NCI-H187 treated with DMSO at 0.1 percent for 48 hours (cell line): ENCODE data around the gene COX11.

Source experiments
- DNase-seq: peaks from one replicate; lab custom pipeline; 2025; lab: John Stamatoyannopoulos, UW

The COX11 gene, protein sequence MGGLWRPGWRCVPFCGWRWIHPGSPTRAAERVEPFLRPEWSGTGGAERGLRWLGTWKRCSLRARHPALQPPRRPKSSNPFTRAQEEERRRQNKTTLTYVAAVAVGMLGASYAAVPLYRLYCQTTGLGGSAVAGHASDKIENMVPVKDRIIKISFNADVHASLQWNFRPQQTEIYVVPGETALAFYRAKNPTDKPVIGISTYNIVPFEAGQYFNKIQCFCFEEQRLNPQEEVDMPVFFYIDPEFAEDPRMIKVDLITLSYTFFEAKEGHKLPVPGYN

GRCh38 chr17:54968262-54968987, at the start of gene COX11, which contains the start of gene STXBP4:
TSS of gene COX11 (minus strand) at chr17:54968654. CDS start at chr17:54968646, 8 bp downstream.
TSS of gene STXBP4 (plus strand) at chr17:54968765. CDS start at chr17:54986220, 17,455 bp downstream.
- peak; percentile 84 for DNase-seq

DNA sequence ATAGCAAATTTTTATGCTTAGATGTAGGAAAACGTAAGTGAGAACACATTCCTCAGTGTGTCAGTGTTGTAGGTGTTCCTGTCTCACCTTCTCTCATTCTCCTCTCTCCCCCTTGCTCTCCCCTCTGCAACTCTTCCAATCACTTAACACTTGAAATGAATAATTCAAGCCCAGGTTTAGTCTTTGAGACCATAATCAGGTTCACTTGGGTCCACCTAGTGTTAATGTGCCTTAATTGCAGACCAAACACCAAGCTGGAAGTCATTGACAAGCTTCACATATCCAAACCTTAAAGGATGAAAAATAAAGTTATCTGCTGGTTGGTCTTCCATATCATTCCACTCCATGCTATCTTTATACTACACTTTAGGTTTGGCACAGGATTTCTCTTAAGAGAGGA, 37.1 kb upstream of the COX11 start:
- no peak for DNase-seq

- no peak for DNase-seq
Observed at GRCh38 chr17:55004484-55004883, 36.0 kb upstream of the COX11 start.

DNA sequence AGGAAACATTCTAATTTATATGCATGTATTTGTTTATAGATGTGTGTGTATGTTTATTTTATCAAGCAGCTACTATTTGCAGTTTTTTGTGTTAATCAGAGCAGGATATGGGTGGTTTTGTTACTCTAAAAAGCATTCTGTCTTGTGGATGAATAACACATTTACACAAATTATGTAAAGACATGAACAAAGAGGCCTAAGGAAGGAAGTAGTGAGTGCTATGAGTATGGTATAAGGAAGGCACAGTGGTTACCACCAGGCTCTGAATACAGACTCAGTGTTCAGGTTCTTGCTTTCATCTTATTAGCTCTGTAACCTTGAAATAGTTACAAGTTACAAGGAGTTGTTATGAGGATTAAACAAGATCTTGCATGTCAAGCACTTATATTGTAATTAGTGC, 34.0 kb upstream of the COX11 start:
- no peak for DNase-seq

- DNase-seq = no peak
Observed at GRCh38 chr17:54996441-54996840, 28.0 kb upstream of the COX11 start.

DNA sequence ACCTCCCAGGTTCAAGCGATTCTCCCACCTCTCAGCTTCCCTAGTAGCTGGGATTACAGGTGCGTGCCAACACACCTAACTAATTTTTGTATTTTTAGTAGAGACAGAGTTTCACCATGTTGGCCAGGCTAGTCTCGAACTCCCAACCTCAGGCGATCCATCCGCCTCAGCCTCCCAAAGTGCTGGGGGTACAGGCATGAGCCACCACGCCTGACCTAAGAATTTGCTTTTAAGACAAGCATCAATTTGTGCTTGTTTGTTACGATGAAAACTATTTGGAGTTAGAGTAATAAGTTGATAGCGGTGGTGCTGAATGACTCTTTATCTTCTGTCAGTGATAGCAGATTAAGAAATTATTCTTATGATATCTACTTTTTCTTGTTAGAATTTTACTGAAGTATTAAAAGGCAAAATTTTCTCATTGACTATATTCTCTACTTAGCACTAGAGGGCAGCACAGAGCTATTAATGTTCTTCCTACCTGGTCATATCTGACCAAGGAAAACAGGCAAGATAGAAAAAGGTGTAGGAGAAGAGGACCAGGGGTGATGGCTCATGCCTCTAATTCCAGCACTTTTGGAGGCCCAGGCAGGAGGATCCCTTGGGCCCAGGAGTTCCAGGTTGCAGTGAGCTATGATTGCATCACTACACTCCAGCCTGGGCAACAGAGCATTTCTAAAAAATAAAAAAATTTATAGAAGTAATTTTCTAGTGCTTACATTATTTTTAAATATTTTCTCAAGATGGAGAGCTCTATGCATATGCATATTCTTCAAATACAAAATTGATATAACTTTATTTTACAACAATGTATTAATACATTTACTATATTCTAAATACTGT, 24.6 kb upstream of the COX11 start:
- no peak for DNase-seq

GRCh38 chr17:54991567-54991966, 23.1 kb upstream of the COX11 start:
- no peak for DNase-seq

- no peak for DNase-seq
Observed at GRCh38 chr17:54990118-54990517, 21.7 kb upstream of the COX11 start.

- DNase-seq = no peak
Observed at GRCh38 chr17:54985476-54985875, 17.0 kb upstream of the COX11 start.

DNA sequence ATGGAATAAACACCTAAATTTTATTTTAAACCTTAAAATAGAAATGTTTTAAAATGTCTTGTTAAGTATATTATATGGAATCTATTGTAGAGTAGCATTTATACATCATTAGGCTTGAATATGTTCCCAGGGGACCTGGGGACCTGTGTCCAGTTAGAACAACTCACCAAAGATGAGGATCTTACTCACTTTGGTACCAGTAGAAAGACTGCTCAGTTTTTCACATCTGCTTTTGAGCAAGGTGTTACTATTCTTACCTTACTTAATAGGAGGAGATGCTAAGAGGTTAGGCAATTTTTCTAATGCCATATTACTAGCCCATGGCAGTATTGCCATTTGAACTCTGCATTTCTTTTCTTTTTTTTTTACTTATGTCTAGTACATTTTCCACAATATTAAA, 14.8 kb upstream of the COX11 start:
- no peak for DNase-seq

DNA sequence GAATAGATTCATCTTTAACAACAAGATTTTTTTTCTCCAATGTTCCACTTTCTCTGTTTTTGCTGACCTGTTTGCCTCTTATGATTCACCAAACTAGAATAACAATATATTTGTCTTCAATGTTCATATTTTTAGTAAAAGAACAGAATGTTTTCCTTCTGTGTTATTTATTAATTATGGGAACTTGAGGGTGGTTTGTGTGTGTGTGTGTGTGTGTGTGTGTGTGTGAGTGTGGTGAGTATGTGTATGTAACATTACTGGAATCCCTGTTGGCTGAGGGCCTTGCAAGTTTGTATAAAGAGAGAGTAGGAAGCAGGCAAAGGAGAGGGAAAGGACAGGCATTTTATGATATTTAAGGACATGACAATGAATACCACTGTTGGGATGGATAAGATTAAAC, 13.9 kb upstream of the COX11 start:
- no peak for DNase-seq

DNA sequence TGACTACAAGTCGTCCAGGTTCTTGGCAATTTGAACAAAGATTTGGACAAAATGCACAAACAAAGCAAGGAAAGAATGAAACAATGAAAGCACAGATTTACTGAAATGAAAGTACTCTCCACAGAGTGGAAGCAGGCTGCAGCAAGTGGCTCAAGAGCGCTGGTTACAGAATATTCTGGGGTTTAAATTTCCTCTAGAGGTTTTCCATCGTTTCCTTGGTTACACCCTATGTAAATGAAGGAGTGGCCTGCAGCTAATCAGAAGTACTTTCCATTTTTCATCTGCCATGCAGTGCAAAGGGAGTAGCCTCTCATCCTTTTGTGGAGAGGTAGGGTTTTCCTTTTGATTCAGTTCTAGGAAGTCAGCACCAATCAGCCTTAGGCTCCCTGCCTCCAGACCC, 11.9 kb upstream of the COX11 start:
- DNase-seq = no peak

GRCh38 chr17:54979657-54980056, 11.2 kb upstream of the COX11 start:
- DNase-seq = no peak

DNA sequence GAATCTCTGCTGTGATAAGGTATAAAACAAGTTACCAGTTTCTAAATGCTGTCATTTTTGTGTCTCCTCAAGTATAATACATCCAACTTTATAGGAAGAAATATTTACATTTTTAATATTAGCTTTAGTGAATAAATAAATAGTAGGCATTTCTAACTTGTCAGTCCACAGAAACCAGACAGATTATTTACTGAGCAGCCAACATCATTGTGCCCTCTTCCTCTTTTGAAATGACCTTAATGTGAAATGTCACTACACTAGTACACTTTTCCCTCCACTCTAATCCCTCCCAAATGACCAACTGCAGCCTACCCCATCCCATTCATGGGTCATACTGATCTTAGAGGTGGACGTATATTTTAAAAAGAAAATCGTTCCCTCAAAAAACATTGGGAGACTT, 9.3 kb upstream of the COX11 start:
- no peak for DNase-seq

- DNase-seq = no peak
Observed at GRCh38 chr17:54976316-54976715, 7.9 kb upstream of the COX11 start.

- no peak for DNase-seq
Observed at GRCh38 chr17:54974759-54975158, 6.3 kb upstream of the COX11 start.

- no peak for DNase-seq
Observed at GRCh38 chr17:54972406-54973138, 4.1 kb upstream of the COX11 start.

DNA sequence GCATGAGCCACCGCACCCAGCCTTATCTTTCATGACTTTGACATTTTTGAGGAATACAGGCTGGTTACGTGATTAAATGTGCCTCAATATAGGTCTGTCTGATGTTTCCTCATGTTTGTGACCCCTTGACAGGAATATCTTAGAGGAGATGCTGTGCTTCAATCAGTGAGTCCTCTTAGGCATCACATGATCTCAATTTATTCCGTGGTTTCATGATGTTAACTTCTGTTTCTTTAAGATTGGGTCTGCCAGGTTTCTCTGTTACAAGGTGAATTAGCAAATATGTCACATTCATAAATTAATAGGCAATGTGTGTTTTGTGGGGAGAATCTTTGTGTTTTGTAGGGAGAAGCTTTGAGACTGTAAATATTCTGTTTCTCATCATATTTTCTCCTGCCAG, 3.4 kb upstream of the COX11 start:
- DNase-seq = no peak

GRCh38 chr17:54971147-54971546, 2.7 kb upstream of the COX11 start:
- no peak for DNase-seq

DNA sequence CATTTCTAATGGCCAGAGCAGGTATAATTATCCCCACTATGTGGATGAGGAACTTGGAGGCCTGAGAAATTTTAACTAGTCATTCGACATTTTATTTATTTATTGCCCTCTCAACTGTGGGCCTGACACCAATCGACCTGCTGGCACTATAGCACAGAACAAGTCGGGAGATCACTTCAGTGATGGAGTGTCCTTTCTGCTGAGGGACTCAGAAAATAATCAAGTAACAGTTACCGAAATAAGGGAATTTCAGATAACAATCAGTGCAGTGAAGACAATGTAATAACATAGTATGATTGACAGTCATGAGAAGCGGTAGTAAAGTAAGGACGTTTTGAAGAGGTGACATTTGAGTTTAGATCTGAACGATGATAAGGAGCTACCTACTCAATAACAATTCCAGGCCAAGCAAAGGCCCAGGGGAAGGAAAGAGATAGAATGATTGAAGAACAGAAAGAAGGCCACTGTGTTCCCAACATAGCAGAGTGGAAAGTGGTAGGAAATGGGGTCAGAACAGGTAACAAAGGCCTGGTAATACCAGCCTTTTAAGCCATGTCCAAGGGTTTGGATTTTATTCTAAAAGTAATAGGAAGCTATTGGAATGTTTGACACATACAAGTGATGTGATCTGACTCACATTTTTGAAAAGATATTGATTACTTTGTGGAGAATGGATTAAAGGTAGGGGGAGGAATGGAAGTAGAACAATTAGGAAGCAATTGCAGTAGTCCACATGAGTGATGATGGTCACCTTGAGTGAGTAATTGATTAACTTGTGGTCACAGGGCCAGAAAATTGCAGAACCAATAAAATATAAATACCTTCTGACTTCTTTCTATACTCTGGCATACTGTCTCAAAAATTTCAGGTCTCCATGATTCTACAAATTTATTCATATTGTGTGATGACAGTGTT, 1.5 kb upstream of the COX11 start:
- DNase-seq = no peak

GRCh38 chr17:54968988-54969332, 506 bp upstream of the COX11 start:
- DNase-seq = no peak
